Activated CD8-positive, alpha-beta memory T cell treated with anti-CD3 and anti-CD28 coated beads for 48 hours (primary cell): Measurements from ENCODE around the gene ST6GALNAC3.

Source experiments
- DNase-seq, 3 experiments: peaks; one replicate each; pipeline ENCODE4 v3.0.0-alpha.2; 2020; ENCODE audit warnings: low read depth in 2 of 3, low spot score in 2 of 3

Gene ST6GALNAC3

GRCh38 chr1:76674689-76675210, 600.2 kb downstream of the ST6GALNAC3 start:
- DNase-seq = no peak

GRCh38 chr1:76677416-76678405, 603.2 kb downstream of the ST6GALNAC3 start:
- DNase-seq = no peak

DNA sequence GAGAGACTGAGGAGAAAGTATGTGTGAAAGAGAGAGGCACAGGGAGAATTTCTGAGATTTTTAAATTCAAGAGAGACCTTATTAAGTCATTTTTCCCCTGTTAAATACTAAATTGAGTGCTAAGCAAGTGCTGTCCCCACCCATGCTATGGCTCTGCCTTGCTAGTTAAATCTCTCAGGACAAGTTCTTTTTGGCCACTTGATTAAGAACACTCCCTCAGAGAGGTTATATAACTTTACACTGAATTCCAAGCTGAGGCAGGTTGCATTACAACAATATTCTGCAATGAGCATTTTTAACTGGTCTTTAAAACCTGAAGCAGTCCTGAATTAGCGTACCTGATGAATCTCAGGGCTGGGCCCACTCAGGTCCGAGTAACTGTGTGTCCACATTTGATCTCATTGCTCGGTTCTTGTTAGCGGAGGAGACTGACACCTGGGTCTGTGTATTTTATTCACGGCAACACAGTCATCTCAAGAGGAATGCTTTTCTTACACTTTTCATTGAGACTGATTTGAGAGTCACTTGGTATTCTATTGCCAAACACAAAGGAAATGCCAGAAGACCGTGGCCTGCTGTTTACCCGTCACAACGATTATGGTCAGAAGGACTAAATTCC, 605.1 kb downstream of the ST6GALNAC3 start:
- DNase-seq = no peak

GRCh38 chr1:76680651-76681050, 606.1 kb downstream of the ST6GALNAC3 start:
- DNase-seq = no peak

DNA sequence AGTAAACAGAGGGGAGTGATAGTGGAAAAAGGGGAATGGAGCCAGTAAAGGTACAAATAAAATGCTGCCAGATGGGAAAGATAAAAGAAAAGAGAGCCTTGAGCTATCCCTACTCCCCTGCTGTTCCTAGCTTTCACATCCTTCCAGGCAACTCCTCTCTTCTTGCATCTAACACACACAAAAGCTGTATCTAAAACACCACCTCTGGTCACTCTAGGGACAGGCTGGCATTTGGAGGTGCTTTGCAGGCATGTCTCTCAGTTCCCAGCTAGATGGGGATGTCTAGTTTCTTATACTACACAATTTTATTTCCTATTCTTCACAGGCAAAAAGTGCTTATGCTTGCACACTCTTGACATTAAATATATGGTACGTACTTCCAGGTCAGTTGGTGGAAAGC, 607.6 kb downstream of the ST6GALNAC3 start:
- DNase-seq = no peak
